Keratinocyte (primary cell): ENCODE data around the gene DSCAML1. TPM values are rescaled to one million over a fixed set of nuclear protein-coding genes. Genes with fewer than 3 reads are reported as not detected.

Source experiments
- DNase-seq: peaks from one replicate; pipeline ENCODE4 v3.0.0-alpha.2; 2011; ENCODE audit warnings: low read depth, missing footprints, low spot score
- FAIRE-seq: peaks from 2 replicates; lab custom pipeline; 2011; peaks lifted over from hg19 to GRCh38; lab: Jason Lieb, UNC
- H2AFZ ChIP-seq: 2 replicates; pipeline ENCODE4 v1.6.0; 2012; ENCODE audit warnings: low read length, control low read depth, inconsistent platforms; ENCODE audit not compliant: control insufficient read depth
- H3K27ac ChIP-seq: 2 replicates; pipeline ENCODE4 v1.5.1; 2011; ENCODE audit warnings: low read length; ENCODE audit not compliant: control insufficient read depth, insufficient read depth
- H3K27me3 ChIP-seq: 3 replicates; pipeline ENCODE4 v1.6.0; 2011; ENCODE audit warnings: low read length; ENCODE audit not compliant: control insufficient read depth, insufficient read depth; ENCODE audit errors: extremely low read depth
- H3K36me3 ChIP-seq, 2 experiments: 2 replicates in 1 of 2; 3 replicates in 1 of 2; pipeline ENCODE4 v1.5.1; 2011; ENCODE audit warnings: low read length in 2 of 2, mild to moderate bottlenecking in 1 of 2; ENCODE audit not compliant: control insufficient read depth in 2 of 2, insufficient read depth in 2 of 2; ENCODE audit errors: extremely low read depth in 1 of 2
- H3K4me1 ChIP-seq: 3 replicates; pipeline ENCODE4 v1.5.1; 2011; ENCODE audit warnings: low read length; ENCODE audit not compliant: control insufficient read depth, insufficient read depth; ENCODE audit errors: extremely low read depth
- H3K4me2 ChIP-seq: 3 replicates; pipeline ENCODE4 v1.6.0; 2011; ENCODE audit warnings: low read depth, low read length; ENCODE audit not compliant: control insufficient read depth, insufficient read depth; ENCODE audit errors: extremely low read depth
- H3K4me3 ChIP-seq, 3 experiments: fragments of 200-600 bp in 1 of 3; sonication (generic) in 1 of 3; 2 replicates in 2 of 3; 3 replicates in 1 of 3; pipeline ENCODE4 v1.5.1; 2011 to 2016; ENCODE audit warnings: low read length in 3 of 3, mild to moderate bottlenecking in 3 of 3, control low read depth in 2 of 3, inconsistent platforms in 1 of 3, low read depth in 1 of 3, mixed read lengths in 1 of 3, mixed run types in 1 of 3, moderate library complexity in 1 of 3; ENCODE audit not compliant: control insufficient read depth in 2 of 3, insufficient read depth in 2 of 3; ENCODE audit errors: extremely low read depth in 1 of 3
- H3K79me2 ChIP-seq: 2 replicates; pipeline ENCODE4 v1.6.0; 2012; ENCODE audit warnings: low read length; ENCODE audit not compliant: control insufficient read depth, insufficient read depth
- H3K9ac ChIP-seq: 3 replicates; pipeline ENCODE4 v1.6.0; 2011; ENCODE audit warnings: low read length; ENCODE audit not compliant: control insufficient read depth, insufficient read depth; ENCODE audit errors: extremely low read depth
- H3K9me1 ChIP-seq: 3 replicates; pipeline ENCODE4 v1.6.0; 2011; ENCODE audit warnings: low read length; ENCODE audit not compliant: control insufficient read depth, insufficient read depth; ENCODE audit errors: extremely low read depth
- H3K9me3 ChIP-seq: 2 replicates; pipeline ENCODE4 v1.5.1; 2012; ENCODE audit warnings: low read depth, low read length; ENCODE audit not compliant: control insufficient read depth
- H4K20me1 ChIP-seq: 3 replicates; pipeline ENCODE4 v1.6.0; 2011; ENCODE audit warnings: low read length; ENCODE audit not compliant: control insufficient read depth, insufficient read depth; ENCODE audit errors: extremely low read depth
- CTCF ChIP-seq, 3 experiments: IDR thresholded peaks in 1 of 3; conservative IDR thresholded peaks in 1 of 3; optimal IDR thresholded peaks in 1 of 3; 2 replicates in 2 of 3; 3 replicates in 1 of 3; pipeline versions ENCODE3 to v1.5.1; 2011; ENCODE audit warnings: low read length in 3 of 3, mild to moderate bottlenecking in 3 of 3, moderate library complexity in 2 of 3, control low read depth in 1 of 3, inconsistent platforms in 1 of 3; ENCODE audit not compliant: insufficient read depth in 2 of 3; ENCODE audit errors: extremely low read depth in 1 of 3
- EZH2 ChIP-seq: IDR thresholded peaks from one replicate; pipeline ENCODE4 v1.6.1; 2012; ENCODE audit warnings: inconsistent platforms, mild to moderate bottlenecking, low read length, moderate library complexity
- dilution Hi-C: fragments of 300-500 bp; cut with MboI; formaldehyde crosslinking; loops from one replicate; pipeline ENCODE4 v1.7.0; 2020; ENCODE audit warnings: low sequenced_read_pairs; ENCODE audit not compliant: extremely low pct_ligation_motif_present
- polyA plus RNA-seq, 5 experiments: library from polyadenylated mRNA; depleted of rRNA in 3 of 5; stranded (reverse) in 3 of 5; stranded (forward) in 1 of 5; unstranded in 1 of 5; fragments of >200 nt; gene quantifications; 1 replicate in 1 of 5; 2 replicates in 3 of 5; 3 replicates in 1 of 5; pipeline versions ENCODE4 v1.2.1 to v1.2.3, GENCODE V29; 2011 to 2012; ENCODE audit warnings: missing spikeins in 2 of 5, low read depth in 1 of 5, low replicate concordance in 1 of 5

Gene DSCAML1
- polyA plus RNA-seq, 1 donor (not counting 4 experiments of a cell fraction or from before 2014, with no cell fraction given): not detected

GRCh38 chr11:117629146-117629545 is 167.9 kb downstream of the DSCAML1 start:
- dilution Hi-C loops: no loop called here
- H3K27ac ChIP-seq: no peak overlapping the region

GRCh38 chr11:117627259-117627658 is 169.8 kb downstream of the DSCAML1 start:
- no peak for DNase-seq
- H3K4me3 ChIP-seq: no peak overlapping the region
- dilution Hi-C loops: no loop called here
- H3K9me3 ChIP-seq: no peaks in the 10 kb centered on the region
- H3K9me1 ChIP-seq: no peaks in the 10 kb centered on the region
- H3K9ac ChIP-seq: no peak overlapping the region
- no peak for TF ChIP-seq EZH2
- TF ChIP-seq CTCF (optimal IDR thresholded peaks at IDR 0.05 in 1 of 3, IDR thresholded peaks at IDR 0.05 in 1 of 3, conservative IDR thresholded peaks at IDR 0.05 in 1 of 3; ENCODE audit: extremely low read depth in 1 of 3, insufficient read depth in 2 of 3, low read length in 3 of 3): no peak
- H3K27ac ChIP-seq: no peak overlapping the region
- no peak for FAIRE-seq
- no peaks in the 10 kb centered on the region for H3K79me2 ChIP-seq
- no peaks in the 10 kb centered on the region for H3K36me3 ChIP-seq
- peaks cover 4% of the 10 kb centered on the region for H3K27me3 ChIP-seq
- H3K4me2 ChIP-seq: no peak overlapping the region
- H4K20me1 ChIP-seq: no peaks in the 10 kb centered on the region
- H3K4me1 ChIP-seq: no peaks in the 10 kb centered on the region
- H2AFZ ChIP-seq: no peak overlapping the region

More at GRCh38 chr11:117629146-117629545, 167.9 kb downstream of the DSCAML1 start:
- FAIRE-seq (no peak), DNase-seq (no peak)
- H3K4me3 ChIP-seq: no peak overlapping the region
- H3K9ac ChIP-seq: no peak overlapping the region
- no peaks in the 10 kb centered on the region for H3K36me3 ChIP-seq
- no peaks in the 10 kb centered on the region for H3K9me1 ChIP-seq
- H4K20me1 ChIP-seq: no peaks in the 10 kb centered on the region
- no peaks in the 10 kb centered on the region for H3K79me2 ChIP-seq
- H3K27me3 ChIP-seq: peaks cover 4% of the 10 kb centered on the region
- no peak for TF ChIP-seq CTCF (optimal IDR thresholded peaks at IDR 0.05 in 1 of 3, IDR thresholded peaks at IDR 0.05 in 1 of 3, conservative IDR thresholded peaks at IDR 0.05 in 1 of 3; ENCODE audit: extremely low read depth in 1 of 3, insufficient read depth in 2 of 3, low read length in 3 of 3)
- no peak for TF ChIP-seq EZH2
- no peak overlapping the region for H3K4me2 ChIP-seq
- no peak overlapping the region for H2AFZ ChIP-seq
- H3K4me1 ChIP-seq: no peaks in the 10 kb centered on the region
- H3K9me3 ChIP-seq: no peaks in the 10 kb centered on the region
